ENCODE results near the gene PAK6. TPM values are rescaled to one million over a fixed set of nuclear protein-coding genes. Genes with fewer than 3 reads are reported as not detected.
A peak's percentile ranks its signal among the peaks of the same experiment; 100 is the strongest.

The PAK6 gene
- total RNA-seq, 1 donor from 2014 or later, result 13.2 TPM

DNA sequence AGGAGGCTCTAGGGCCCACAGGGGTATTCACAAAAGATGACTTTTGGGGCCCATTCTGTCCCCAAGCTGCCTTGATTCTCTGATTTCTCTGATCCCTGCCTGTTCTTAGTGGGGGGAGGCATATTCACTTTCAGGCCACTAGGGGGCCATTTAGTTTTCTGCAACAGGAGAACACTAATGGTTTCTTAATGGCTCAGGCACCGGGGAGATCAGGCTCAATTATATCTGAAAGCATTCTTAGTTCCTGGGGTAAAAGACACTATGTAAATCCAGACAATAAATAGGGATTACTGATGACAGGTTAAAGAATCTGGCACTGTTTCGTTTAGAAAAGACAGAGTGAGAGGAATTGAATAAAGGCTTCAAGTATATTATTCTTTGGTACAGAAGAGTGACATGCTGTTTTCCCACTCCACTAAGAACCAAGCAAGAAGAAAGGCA is 82.1 kb downstream of the PAK6 start:
- H3K4me3 Mint-ChIP-seq (ENCODE audit: low read depth), result no peak overlapping the region
- peaks cover 4% of the 10 kb centered on the region for H3K9me3 Mint-ChIP-seq (ENCODE audit: low read depth)
- H3K36me3 Mint-ChIP-seq (ENCODE audit: insufficient read depth), result peaks cover under 1% of the 10 kb centered on the region
- H3K27ac Mint-ChIP-seq, result no peak overlapping the region
- H3K4me1 Mint-ChIP-seq (ENCODE audit: low read depth), result no peaks in the 10 kb centered on the region
- DNase-seq (ENCODE audit: low spot score, unreplicated experiment), result no peak
- peaks cover 60% of the 10 kb centered on the region for H3K27me3 Mint-ChIP-seq
- TF ChIP-seq, protein P1, sequence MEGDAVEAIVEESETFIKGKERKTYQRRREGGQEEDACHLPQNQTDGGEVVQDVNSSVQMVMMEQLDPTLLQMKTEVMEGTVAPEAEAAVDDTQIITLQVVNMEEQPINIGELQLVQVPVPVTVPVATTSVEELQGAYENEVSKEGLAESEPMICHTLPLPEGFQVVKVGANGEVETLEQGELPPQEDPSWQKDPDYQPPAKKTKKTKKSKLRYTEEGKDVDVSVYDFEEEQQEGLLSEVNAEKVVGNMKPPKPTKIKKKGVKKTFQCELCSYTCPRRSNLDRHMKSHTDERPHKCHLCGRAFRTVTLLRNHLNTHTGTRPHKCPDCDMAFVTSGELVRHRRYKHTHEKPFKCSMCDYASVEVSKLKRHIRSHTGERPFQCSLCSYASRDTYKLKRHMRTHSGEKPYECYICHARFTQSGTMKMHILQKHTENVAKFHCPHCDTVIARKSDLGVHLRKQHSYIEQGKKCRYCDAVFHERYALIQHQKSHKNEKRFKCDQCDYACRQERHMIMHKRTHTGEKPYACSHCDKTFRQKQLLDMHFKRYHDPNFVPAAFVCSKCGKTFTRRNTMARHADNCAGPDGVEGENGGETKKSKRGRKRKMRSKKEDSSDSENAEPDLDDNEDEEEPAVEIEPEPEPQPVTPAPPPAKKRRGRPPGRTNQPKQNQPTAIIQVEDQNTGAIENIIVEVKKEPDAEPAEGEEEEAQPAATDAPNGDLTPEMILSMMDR (IDR thresholded peaks at IDR 0.05; ENCODE audit: unreplicated experiment), result peak; percentile 87

DNA sequence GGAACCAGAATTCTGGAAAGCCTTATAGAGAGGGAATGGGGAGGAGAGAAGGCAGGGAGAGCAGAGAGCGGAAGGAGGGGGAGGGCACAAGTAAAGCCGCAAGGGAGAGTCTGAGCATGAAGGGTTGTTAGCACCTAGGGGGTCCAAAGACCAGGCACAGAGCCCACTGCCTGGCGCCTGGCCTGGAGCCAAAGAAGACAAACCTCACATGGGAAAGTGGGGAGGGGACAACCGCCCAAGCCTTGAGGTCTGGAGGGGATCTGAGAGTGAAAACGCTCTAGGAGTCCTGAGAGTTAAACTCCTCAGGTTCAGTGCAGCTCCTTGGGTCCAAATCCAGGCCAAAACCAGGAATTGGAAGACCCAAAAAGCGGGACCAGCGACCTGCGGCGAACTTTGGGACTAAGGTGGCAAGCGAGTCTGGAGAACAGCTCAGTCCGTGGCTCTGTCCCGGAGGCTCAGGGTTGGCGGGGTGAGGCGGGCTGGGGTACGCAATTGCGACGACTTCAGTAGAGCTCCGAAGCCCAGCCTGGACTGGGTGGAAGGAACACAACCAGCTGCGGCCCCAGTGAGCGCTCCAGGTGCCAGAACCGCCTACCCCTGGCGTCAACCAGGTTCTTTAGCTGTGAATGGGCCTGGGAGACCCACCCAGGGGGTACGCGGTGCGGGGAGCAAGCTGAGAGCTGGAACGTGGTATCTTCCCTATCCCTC is 83.8 kb downstream of the PAK6 start:
- DNase-seq (ENCODE audit: low spot score, unreplicated experiment), result no peak
- H3K4me3 Mint-ChIP-seq (ENCODE audit: low read depth), result peak overlapping the region; percentile 50
- no peaks in the 10 kb centered on the region for H3K4me1 Mint-ChIP-seq (ENCODE audit: low read depth)
- H3K27ac Mint-ChIP-seq, result no peak overlapping the region
- TF ChIP-seq, protein P1 (IDR thresholded peaks at IDR 0.05; ENCODE audit: unreplicated experiment), result no peak
- H3K36me3 Mint-ChIP-seq (ENCODE audit: insufficient read depth), result peaks cover 2% of the 10 kb centered on the region
- peaks cover 4% of the 10 kb centered on the region for H3K9me3 Mint-ChIP-seq (ENCODE audit: low read depth)
- H3K27me3 Mint-ChIP-seq, result peaks cover 62% of the 10 kb centered on the region

DNA sequence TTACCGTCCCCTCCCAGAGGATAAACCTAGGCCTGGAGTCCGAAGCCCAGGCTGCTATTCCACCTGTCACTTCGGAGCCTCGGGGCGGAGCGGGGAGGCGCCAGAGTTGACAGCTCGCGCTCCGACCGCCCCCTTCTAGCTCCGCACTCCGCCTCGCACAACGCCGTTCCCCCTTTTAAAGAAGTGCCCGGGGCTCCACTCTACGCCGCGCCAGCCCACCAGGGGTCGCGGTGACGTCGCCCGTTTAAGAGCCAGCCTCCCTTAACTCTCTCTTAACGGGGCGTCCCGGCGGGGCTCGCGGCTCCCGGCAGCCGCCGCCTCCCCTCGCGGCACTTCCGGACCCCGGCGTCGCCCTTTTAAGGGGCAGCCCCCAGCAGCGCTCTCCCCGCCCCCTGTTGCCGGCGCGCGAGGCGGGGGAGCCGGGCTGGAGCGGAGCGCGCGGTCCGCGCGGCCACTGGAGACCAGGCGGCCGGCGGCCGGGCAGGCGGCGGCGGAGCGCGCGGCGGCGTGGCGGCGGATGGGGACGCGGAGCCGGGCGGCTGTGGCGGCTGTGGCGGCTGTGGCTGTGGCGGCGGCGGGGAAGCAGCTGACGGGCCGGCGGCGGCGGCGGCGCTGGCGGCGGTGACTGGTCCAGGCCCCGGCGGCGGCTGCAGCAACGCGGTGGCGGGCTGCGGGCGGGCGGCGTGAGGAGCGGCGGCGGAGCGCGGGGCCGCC is 84.5 kb downstream of the PAK6 start, which contains the start of gene INAFM2:
TSS of gene INAFM2 (plus strand) at position 454 of the 714 bp plus-strand sequence. CDS start 364 bp downstream, outside the sequence.
- Mint-ChIP-seq H3K4me3 (ENCODE audit: low read depth) (peak within 1 kb of the TSS; percentile 68), H3K4me1 (ENCODE audit: low read depth) (no peaks in the 10 kb centered on the region), H3K36me3 (ENCODE audit: insufficient read depth) (peaks cover 2% of the 10 kb centered on the region), H3K9me3 (ENCODE audit: low read depth) (peaks cover 4% of the 10 kb centered on the region), H3K27ac (peak within 1 kb of the TSS; percentile 4), H3K27me3 (peaks cover 63% of the 10 kb centered on the region)
- TF ChIP-seq, protein P1 (IDR thresholded peaks at IDR 0.05; ENCODE audit: unreplicated experiment), result peak; percentile 81
- peak; percentile 85 for DNase-seq (ENCODE audit: low spot score, unreplicated experiment)

DNA sequence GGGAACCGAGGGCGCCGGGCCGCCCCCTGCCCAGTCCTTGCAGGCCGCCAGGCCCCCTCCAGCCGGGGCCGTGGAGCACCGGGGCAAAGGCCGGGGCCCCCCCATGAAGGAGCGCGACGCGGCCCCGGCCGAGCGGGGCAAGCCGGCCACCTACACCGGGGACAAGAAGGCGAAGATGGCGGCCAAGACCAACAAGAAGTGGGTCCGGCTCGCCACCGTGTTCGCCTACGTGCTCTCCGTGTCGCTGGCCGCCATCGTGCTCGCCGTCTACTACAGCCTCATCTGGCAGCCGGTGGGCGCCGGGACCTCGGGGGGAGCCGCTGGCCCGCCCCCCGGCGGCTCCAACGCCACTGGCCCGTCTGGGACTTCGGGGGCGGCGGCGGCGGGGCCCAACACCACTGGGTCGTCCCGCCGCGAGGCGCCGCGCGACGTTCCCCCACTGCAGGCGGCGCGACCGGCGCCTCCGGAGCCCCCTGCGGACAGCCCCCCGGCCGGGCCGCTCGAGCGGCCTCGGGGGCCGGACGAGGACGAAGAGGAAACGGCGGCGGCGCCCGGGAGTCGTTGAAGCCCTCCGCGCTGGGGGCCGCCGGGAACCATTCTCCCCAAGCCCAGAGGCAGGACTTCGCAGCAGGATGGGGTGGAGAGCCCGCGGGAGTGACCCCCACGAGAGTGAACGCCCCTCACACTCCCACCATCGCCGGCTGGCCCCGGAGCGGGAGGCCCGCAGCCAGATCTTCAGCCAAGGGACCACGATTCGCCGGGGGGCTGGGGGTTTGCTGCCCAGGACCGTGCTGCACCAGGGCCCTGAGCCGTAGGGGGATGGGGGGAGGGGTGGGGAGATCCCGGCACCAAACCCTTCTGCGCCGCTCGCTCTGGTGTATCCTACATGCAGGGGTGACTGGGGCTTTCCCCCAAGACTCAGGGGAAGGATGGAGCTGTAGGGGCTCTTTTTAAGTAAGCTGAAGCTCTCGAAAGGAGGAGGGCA is 85.4 kb downstream of the PAK6 start:
- Mint-ChIP-seq H3K27ac (no peak overlapping the region), H3K36me3 (ENCODE audit: insufficient read depth) (peaks cover 4% of the 10 kb centered on the region), H3K4me1 (ENCODE audit: low read depth) (no peaks in the 10 kb centered on the region), H3K9me3 (ENCODE audit: low read depth) (peaks cover 4% of the 10 kb centered on the region), H3K4me3 (ENCODE audit: low read depth) (peak overlapping the region; percentile 68), H3K27me3 (peaks cover 67% of the 10 kb centered on the region)
- TF ChIP-seq, protein P1 (IDR thresholded peaks at IDR 0.05; ENCODE audit: unreplicated experiment), result no peak
- DNase-seq (ENCODE audit: low spot score, unreplicated experiment), result no peak

Data from progenitor cell of endocrine pancreas (in vitro differentiated cells).